Tibial artery (tissue), 4 donors: ENCODE data around the gene BABAM2.

ENCODE experiments used
- DNase-seq, 2 donors: peaks; one replicate each; pipeline ENCODE4 v3.0.0-alpha.2; 2019
- H3K27ac ChIP-seq, 2 donors: fragments of 200-600 bp; sonication (generic) in 1 of 2; 1 replicate in 1 of 2; 2 replicates in 1 of 2; pipeline ENCODE4 v1.5.1; 2018 to 2019; ENCODE audit warnings: mild to moderate bottlenecking in 1 of 2
- H3K27me3 ChIP-seq, 2 donors: fragments of 200-600 bp; sonication (generic) in 1 of 2; one replicate each; pipeline versions ENCODE4 v1.5.1 to v1.6.0; 2016 to 2019
- H3K36me3 ChIP-seq, 3 donors: fragments of 200-600 bp; sonication (generic) in 2 of 3; one replicate each; pipeline ENCODE4 v1.5.1; 2016 to 2019; ENCODE audit warnings: mild to moderate bottlenecking in 2 of 3
- H3K4me1 ChIP-seq, 4 donors: fragments of 200-600 bp; sonication (generic) in 2 of 4; 1 replicate in 3 of 4; 2 replicates in 1 of 4; pipeline ENCODE4 v1.5.1; 2016 to 2019
- H3K4me3 ChIP-seq, 2 donors: fragments of 200-600 bp; sonication (generic) in 1 of 2; 1 replicate in 1 of 2; 2 replicates in 1 of 2; pipeline ENCODE4 v1.5.1; 2018 to 2019; ENCODE audit warnings: mild to moderate bottlenecking in 2 of 2
- H3K9me3 ChIP-seq, 3 donors: fragments of 200-600 bp; sonication (generic) in 1 of 3; one replicate each; pipeline ENCODE4 v1.5.1; 2016 to 2019
- intact Hi-C: fragments of 100-400 bp; cut with DNase I; formaldehyde crosslinking; loops from one replicate; pipeline ENCODE4 v1.15.0; 2023; ENCODE audit warnings: low total_unique reads
- TF ChIP-seq, protein P1 (sequence below), 2 experiments: fragments of 200-600 bp in 1 of 2; fragments of 450-650 bp in 1 of 2; IDR thresholded peaks; one replicate each; pipeline ENCODE4 v1.5.1; 2017 to 2019; ENCODE audit warnings: antibody characterized with exemption in 2 of 2, mild to moderate bottlenecking in 1 of 2, moderate library complexity in 1 of 2

Gene BABAM2

DNA sequence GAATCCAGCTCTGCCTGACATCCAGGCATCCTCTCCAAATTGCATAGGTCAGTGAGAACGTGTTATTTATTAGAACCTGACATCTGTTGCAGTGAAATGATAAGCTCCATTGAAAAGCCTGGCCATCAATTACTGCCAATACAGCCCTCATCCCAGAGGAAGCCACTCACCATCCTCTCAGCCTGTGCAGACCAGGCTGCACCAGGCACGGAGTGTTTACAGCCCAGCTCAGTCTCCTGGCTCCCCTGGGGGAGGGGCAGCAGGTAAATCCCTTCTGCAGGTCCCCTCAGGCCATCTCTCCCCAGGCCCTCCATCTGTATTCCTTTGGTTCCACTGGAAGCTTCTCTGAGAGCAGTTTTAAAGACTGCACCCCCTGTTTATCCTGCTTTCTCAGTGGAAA lies 419.6 kb downstream of the BABAM2 start:
- intact Hi-C loops = loop anchor here (1.0 kb wide), 1 partner anchor 32 kb away; no protein-coding TSS in a partner anchor
- H3K9me3 ChIP-seq = peaks cover 0 to 4% (median 0%) of the 10 kb centered on the region in 3 donors
- no peaks in the 10 kb centered on the region for H3K4me1 ChIP-seq
- H3K4me3 ChIP-seq = no peak overlapping the region
- DNase-seq = no peak
- peaks cover 5 to 6% (median 5%) of the 10 kb centered on the region in 3 donors for H3K36me3 ChIP-seq
- H3K27ac ChIP-seq = no peak overlapping the region
- H3K27me3 ChIP-seq = no peaks in the 10 kb centered on the region
- TF ChIP-seq, protein P1, sequence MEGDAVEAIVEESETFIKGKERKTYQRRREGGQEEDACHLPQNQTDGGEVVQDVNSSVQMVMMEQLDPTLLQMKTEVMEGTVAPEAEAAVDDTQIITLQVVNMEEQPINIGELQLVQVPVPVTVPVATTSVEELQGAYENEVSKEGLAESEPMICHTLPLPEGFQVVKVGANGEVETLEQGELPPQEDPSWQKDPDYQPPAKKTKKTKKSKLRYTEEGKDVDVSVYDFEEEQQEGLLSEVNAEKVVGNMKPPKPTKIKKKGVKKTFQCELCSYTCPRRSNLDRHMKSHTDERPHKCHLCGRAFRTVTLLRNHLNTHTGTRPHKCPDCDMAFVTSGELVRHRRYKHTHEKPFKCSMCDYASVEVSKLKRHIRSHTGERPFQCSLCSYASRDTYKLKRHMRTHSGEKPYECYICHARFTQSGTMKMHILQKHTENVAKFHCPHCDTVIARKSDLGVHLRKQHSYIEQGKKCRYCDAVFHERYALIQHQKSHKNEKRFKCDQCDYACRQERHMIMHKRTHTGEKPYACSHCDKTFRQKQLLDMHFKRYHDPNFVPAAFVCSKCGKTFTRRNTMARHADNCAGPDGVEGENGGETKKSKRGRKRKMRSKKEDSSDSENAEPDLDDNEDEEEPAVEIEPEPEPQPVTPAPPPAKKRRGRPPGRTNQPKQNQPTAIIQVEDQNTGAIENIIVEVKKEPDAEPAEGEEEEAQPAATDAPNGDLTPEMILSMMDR (IDR thresholded peaks at IDR 0.05) = no peak

DNA sequence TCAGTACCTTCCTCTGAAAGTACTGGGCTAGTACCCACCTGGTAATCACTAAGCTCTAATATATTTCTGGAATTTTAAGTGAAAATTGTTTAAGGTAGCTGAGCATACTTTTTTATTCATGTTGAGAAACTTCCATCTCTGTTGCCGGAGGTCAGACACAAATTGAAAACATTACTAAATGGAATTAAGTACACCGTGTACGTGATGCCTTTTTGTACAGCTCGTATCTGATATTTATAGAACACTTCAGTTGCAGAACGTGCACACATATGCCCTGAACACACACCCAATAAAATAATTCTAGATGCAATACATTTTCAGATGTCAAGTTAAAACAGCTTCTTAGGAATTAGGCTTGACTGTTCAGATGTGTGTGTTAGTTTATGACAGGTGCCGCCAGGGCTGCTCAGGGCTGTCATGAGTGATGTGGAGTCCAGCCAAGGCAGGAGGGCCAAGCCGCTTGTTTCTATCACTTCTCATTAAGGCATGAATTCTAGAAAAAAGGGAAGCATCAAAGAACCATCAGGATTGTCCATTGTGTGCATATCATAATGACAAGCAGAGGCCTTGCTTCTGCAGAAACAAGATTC lies 421.2 kb downstream of the BABAM2 start:
- intact Hi-C loops = no loop called here
- DNase-seq = no peak
- TF ChIP-seq, protein P1 (IDR thresholded peaks at IDR 0.05) = no peak
- Histone ChIP-seq H3K4me3 (no peak overlapping the region), H3K36me3 (peaks cover 0 to 6% (median 5%) of the 10 kb centered on the region in 3 donors), H3K9me3 (no peaks in the 10 kb centered on the region), H3K27ac (no peak overlapping the region), H3K27me3 (no peaks in the 10 kb centered on the region), H3K4me1 (no peaks in the 10 kb centered on the region)

DNA sequence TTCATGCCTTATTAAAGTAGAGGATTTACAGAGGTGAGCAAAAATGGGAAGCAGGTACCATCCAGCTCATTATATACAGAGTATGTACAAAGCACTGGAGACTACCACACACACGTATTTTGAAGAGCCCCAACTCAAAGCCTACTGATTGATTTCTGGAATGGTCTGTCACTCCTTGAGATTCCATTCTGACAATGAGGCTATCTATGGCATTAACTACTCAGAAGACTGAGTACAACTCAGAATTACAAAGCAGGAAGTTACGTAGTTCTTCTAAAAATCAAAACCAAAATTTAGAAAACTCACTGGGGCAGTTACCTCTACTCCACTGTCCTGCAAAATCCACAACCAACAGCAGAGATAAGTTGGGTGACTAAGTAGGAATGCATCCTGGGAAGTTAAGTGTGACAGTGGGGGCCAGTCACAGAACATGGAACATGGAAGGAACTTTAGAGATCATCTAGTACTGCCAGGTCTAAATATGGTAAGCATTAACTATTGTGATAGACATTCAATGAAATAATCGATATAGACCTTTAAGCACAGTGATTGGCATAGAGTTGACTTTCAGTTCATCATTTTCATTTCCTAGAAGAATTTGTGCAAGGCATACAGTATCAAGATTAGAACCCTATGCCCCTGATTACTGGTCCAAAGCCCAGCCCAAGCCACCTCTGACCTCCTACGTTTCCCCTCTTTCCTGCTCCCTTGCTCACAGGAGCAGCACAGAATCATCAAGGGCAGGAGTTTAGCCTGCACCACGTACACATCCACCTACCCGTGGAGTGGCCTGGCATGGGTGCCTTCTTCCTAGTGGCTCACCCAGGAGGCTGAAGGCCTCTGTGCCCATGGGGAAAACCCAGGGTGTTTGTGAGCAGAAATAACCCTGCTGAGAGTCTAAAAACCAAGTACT lies 422.0 kb downstream of the BABAM2 start:
- Histone ChIP-seq H3K4me3 (no peak overlapping the region), H3K9me3 (no peaks in the 10 kb centered on the region), H3K36me3 (peaks cover 0 to 6% (median 5%) of the 10 kb centered on the region in 3 donors), H3K27me3 (no peaks in the 10 kb centered on the region), H3K4me1 (no peaks in the 10 kb centered on the region), H3K27ac (no peak overlapping the region)
- DNase-seq = no peak
- TF ChIP-seq, protein P1 (IDR thresholded peaks at IDR 0.05) = no peak
- intact Hi-C loops = no loop called here

DNA sequence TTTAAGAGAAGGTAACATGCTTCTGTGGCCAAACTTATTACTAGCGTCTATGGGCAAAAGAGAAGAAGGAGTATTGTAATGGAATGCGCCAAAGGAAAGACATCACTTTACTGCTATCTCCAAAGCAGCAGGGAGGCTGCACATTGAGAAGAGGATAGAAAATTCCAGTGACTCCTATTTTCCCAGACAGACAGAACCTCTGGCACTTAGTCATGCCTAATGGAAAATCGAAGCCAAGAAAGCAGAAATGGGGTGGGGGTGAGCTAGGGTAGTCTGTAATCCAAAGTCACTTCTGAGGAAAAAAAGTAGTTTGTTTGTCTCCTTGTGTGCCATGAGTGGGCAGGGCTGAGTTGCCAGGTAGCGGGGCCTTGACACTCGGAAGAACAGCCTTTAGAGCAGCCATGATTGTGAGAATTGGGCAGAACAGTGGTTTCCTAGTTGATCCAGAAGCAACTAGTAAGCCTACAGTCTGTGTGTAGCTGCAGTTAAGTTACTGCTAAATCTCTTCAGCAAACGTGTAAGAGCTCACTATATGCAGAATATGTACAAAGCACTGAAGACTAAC lies 422.8 kb downstream of the BABAM2 start:
- Histone ChIP-seq H3K4me1 (no peaks in the 10 kb centered on the region), H3K4me3 (no peak overlapping the region), H3K9me3 (no peaks in the 10 kb centered on the region), H3K27me3 (no peaks in the 10 kb centered on the region), H3K27ac (no peak overlapping the region), H3K36me3 (peaks cover 0 to 6% (median 5%) of the 10 kb centered on the region in 3 donors)
- intact Hi-C loops = no loop called here
- TF ChIP-seq, protein P1 (IDR thresholded peaks at IDR 0.05) = no peak
- no peak for DNase-seq

DNA sequence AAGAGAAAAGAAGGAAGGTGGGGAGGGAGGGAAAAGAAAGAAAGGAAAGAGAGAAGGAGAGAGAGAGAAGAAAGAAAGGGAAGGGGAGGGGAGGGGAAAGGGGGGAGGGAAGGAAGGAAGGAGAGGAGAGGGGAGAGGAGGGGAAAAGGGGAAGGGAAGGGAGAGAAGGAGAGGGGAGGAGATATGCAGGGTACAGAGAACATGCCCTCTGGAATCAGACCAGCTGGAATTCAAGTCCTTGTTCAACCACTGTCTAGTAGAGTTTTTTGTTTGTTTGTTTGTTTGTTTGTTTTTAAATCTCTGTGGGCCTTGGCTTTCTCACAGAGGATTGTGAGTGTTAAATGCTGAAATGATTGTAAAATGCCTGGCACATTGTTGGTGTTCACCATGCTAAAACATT lies 424.4 kb downstream of the BABAM2 start:
- no peak for DNase-seq
- intact Hi-C loops = no loop called here
- H3K36me3 ChIP-seq = peaks cover 0 to 6% (median 5%) of the 10 kb centered on the region in 3 donors

More for the DNA sequence above, 424.4 kb downstream of the BABAM2 start:
- Histone ChIP-seq H3K4me1 (peaks cover 0 to 14% (median 13%) of the 10 kb centered on the region in 4 donors), H3K9me3 (no peaks in the 10 kb centered on the region), H3K27ac (no peak overlapping the region), H3K27me3 (no peaks in the 10 kb centered on the region), H3K4me3 (no peak overlapping the region)
- TF ChIP-seq, protein P1 (IDR thresholded peaks at IDR 0.05) = no peak
